Activated CD8-positive, alpha-beta memory T cell treated with anti-CD3 and anti-CD28 coated beads, Interleukin-2, amount 50 U/mL, for 1 hour (primary cell): Measurements from ENCODE around the gene CTIF.
A peak's percentile ranks its signal among the peaks of the same experiment; 100 is the strongest.

ENCODE experiments used
- DNase-seq: peaks from one replicate; pipeline ENCODE4 v3.0.0-alpha.2; 2020; ENCODE audit errors: extremely low read depth

Gene CTIF

DNA sequence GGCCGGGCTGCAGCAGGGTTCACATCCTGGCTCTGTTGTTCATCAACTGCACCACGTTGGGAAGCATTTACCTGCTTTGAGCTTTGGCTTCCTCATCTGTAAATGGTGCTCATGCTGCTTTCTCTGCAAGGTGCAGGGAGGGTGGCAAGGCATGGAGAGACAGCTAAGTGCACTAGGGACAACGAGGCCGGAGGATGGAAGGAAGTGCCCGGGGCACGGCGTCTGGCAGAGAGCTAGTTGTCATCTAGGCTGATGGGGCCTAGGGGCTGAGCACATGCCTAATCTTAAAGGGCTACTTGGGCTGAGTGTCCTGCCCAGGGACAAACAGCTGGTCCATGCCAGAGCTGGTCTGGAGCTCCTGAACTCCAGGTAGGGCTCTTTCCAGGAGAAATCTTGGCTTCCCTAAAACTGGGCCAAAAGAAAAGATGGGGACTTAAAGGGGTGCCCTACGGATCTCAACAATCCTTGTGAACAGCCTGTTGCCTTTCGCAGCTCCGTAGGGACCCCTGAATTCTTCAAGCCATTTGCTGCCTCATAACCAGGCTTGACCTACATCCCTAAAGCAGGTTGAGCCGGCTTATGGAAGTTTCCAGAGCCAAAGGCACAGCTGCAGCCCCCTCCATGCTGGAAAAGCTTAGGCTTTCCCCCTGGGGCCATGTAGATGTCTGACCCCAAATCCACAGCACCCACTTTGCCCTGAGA, 281.1 kb downstream of the CTIF start:
- DNase-seq = no peak

DNA sequence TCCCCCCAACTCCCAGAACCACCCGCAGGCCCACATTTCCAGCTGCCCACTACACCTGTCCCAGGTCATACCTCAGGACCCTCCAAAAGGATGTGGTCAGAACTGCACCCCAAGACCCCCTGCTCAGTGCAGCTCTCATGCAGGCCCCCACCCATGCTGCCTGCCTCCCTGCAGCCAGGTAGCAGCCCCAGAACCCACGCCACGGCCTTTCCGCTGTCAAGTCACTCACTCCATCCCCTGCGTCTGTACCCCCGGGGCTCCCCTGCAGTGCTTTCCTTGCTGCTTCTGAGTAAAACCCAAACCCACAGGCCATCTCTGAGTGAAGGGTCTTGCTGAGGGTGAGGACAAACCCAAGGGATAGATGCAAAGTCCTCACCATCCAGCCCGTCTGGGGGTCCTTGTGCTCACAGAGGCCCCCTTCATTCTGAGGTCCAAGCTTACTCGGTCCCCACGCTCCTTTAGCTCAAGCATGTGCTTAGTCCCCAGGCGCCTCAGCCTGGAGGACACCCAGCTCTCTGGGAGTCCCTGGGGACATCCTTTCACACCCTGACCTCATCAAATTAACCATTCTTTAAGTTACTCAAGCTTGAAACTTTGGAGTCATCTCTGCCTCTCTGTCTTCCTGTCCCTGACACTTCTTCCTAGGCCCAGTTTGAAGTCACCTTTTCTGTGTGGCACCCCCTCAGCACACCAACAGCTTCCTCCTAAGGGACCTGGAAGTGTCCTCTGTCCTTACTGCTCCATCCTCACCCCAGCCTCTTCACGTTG, 281.8 kb downstream of the CTIF start:
- no peak for DNase-seq

DNA sequence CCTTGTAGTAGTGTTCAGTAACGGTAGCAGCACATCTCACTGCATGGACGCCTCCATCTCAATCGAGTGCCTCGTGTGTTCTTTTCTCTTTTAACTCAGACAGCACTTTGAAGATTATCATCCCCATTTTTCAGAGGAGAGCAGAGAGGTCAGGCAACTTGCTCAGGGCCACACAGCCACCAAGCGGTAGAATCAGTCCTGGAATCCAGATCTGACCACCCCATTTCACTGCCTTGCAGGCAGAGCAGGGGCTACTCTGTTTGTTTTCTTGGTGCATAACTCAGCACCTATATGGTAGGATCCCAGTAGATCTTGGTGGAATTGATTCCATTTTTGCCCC, 282.4 kb downstream of the CTIF start:
- no peak for DNase-seq

DNA sequence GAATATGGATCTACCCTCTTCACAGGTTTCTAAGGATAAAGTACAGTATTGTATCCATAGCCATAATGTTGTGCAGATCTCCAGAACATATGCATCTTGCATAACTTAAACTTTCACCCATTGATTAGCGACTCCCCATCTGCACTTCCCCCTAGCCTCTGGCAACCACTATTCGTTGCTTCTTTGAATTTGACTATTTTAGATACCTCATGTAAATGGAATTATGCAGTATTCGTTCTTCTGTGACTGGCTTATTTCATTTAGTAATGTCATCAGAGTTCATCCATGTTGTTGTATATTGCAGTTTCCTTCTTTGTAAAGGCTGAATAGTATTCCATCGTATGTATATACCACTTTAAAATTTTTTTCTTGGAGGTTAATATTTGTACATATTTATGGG, 283.0 kb downstream of the CTIF start:
- no peak for DNase-seq

GRCh38 chr18:48824231-48824970, 285.6 kb downstream of the CTIF start:
- DNase-seq = no peak

- DNase-seq = no peak
Measured at GRCh38 chr18:48825101-48825745, 286.4 kb downstream of the CTIF start.

- no peak for DNase-seq
Measured at GRCh38 chr18:48826271-48826670, 287.4 kb downstream of the CTIF start.

DNA sequence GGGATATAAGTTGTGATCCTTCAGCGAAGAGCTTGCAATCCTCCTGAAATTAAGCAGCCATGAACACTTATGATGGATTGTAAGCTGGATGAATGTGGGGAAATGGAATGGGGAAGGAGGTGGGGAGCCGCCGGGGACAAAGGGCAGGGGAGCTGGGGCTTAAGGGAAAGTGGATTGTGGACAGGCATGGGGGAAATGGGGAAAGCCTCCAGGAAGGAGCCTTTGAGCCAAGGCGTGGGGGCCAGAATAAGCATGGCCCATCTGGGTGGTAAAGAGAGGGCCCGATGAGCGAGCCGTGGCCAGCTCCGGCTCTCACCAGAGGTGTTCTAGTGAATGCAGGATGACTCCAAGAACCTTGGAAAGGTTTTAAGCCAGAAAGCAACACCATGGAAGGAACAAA, 288.0 kb downstream of the CTIF start:
- no peak for DNase-seq

DNA sequence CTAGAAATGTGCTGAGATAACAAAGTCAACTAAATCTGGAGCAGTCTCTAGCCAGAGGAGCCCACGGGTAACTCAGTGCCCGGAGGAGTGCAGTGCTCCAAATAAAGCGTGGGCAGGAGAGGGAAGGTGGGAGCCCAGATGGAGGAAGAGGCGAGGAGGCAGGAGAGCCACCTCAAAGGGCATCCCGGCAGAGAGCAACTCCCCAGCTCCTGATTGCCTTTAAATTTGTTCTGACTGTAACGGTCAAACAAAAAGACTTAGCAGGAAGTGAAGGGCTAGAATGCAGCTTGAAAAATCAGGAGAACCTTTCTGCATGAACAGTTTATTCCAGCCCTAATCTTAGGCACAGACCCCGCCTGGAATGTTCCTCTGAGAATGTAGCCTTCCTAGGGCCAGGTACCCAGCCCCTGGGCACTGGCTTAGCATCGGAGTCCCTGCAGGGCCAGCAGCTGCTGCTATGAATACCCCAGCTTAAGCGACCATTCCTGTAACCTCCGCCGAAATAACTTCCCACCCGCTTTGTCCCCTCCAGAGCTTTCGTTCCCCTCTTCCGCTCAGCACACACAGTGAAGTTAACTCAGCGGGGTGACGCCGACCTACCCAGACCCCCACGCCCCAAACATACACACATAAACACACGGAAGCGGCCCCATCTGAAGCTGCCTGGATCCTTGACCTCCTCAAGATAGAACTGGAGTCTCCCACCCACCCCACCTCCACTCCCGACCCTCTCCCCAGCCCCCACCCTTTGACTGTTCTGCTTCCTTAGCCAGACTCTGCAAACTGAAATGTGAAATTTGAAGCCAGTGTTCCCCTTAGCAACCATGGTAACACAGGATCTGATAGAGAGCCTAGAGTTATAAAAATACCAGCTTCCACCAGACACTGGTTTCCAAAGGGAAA, 288.7 kb downstream of the CTIF start:
- DNase-seq = no peak

GRCh38 chr18:48828194-48828545, 289.3 kb downstream of the CTIF start:
- DNase-seq = no peak

DNA sequence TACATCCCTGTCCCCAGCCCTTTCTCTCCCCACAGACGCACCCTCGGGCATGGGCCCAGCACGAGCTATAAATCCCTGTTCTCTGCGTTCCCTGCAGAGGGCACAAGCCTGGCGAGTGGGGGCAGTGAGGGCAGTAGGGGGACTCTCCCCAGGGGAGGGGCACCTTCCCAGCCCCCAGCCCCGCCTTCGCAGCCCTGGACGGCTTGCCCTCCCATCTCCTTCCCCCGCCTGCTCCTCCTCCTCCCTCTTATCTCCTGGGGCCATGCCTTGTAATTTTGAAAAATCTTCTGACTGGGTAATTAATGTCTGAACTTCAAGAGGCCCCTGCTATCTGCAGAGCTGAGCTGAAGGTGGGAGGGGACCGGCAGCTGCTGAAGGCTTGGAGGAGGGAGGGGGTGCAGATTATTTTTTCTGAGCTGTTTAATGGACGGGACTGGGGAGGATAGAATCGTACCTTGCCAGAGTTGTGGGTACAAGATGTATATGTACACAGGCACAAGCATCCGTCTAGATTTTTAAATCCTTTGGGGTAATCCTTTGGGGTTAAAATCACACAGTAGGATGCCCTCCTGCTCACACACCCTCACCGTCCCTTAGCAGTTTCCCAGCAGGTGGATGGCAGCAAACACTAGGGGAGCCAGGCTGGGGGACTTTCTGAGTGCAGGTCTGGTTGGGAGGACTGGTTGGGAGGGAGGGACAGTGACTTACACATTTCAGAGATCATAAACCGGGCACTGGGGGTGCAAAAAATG, 290.0 kb downstream of the CTIF start:
- DNase-seq = no peak

GRCh38 chr18:48829443-48830149, 290.8 kb downstream of the CTIF start:
- no peak for DNase-seq

DNA sequence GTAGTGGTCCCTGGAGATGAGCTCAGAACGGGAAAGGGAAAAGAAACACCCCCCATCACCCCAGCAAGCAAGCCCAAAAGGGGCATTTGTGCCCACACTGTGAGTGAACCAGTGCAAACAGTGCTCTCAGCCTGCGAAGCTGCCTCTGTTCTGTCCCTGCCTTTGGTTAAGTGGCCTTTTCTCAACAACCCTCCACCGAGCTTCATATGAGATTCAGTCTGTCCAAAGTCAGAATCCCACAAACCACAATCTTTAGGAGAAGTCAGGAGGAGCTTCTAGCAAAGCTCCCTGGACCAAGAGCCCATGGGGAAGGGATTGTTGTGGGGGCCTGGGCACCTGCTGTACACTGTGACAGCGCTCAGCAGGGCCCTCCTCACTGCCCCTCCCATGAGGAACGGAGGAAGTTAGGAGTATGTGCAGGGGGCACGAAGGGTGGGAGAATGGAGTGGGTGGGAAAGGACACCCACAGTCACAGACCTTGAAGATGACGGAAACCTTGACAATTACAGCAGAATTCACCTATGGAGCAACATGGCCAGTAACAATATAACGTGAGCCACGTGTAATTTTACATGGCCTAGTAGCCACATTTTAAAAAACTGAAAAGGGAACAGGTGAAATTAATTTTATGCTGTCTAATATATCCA, 292.4 kb downstream of the CTIF start:
- DNase-seq = no peak

DNA sequence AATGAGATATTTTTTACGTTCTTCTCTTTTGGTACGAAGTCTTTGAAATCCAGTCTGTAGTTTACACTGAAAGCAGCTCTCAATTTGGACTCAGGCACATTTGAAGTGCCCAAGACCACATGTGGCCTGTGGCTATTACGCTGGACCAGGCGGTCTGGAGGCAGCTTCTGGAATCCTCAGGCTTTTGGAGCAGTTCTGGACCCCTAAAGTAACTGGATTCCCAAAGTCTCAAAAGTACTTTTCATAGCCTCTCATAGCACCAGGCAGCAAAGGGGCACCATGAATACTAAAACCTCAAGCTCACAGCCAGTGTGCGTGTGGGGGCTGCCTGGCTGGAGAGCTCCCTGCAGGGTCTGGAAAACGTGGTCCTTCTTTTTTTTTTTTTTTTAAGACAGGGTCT, 293.0 kb downstream of the CTIF start:
- DNase-seq = no peak

DNA sequence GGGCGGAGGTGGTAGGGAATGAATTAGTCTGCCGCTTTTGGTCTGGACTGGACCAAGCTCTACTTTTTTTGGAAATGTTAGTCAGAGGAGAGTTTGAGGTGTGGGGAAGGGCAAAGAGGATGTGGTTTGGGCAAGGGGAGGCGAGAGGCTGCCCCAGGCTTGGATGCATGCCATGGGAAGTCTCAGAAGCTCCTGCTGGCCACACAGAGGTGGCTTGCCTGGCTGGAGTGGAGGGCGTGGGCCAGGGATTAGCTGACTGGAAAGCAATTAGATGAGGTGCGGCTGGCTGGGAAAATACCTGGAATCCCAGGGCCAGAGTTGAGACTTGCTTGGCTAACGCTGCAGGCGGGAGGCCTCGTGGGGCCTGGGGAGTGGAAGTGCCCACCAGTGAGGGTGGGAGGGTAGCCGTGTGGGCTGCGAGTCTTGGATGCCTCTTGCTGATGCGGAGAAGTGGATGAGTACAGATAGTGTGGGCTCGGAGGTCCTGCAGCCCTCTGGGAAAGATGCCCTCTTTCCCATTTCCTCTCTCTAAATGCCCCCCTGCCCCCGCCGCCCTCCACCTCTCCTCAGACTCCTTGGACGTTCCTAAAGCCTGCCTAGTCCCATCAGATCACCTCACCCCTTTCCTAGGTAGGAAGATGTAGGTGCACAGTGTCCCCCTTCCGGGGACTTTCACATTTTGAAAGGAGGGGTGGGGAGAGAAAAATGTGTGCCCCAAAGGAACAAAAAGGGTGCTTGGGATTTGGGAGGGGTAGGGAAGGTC, 294.3 kb downstream of the CTIF start:
- DNase-seq = no peak

DNA sequence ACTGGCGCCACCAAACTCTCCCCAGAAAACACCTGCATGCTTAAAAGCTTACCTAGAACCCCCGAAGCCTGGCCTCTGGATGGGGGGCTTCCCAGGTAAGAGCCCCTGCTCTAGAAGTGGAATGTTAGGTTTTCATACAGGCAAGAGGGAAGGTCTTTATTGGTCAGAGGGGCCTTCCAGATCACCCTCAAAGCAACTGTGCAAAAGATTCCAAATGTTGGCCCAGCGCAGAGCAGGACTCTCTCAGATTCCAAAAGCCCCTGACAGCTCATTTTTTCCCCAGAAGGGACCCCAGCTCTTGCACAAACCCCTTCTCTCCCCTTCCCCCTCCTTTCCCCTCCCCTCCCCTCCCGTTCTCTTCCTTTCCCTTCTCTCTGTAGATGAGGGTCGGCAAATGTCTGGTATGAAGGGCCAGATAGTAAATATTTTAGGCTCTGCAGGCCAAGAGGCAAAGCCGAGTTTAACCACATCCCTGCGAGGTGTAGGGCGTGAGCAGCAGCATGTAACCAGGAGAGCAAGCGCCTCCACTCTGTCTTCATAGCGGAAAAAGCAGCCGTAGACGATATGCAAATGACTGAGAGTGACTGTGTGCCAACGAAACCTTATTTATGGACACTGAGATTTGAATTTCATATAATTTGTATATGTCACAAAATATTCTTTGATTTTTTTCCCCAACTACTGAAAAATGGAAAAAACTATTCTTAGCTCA, 295.0 kb downstream of the CTIF start:
- no peak for DNase-seq

DNA sequence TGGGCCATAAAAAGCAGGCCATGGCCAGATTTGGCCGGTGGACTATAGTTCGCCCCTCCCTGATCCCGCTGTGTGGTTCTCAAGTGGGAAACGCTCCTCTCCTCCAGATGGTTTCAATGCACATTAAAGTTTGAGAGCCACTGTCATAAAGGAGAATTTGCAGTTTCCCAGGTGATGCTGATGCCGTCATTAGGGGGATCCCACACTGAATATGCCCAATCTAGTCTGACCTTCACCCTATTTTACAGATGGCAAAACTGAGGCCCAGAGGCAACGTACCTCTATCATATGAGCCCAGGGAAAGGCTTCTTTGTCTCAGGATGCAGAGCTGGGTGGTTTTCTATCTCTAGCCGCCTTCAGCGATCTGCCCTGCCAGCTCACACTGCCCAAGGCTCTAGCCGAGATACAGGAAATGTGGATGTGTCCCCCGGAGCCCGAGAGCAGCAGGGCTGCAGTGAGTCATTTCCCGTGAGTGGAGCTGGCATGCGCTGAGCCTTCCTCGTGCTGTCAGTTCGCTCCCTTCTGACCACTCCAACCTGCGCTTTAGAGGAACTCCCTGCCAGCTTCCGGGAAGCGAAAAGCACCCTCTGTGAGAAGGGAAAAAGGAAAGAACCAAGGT, 295.7 kb downstream of the CTIF start:
- DNase-seq = peak; percentile 63

DNA sequence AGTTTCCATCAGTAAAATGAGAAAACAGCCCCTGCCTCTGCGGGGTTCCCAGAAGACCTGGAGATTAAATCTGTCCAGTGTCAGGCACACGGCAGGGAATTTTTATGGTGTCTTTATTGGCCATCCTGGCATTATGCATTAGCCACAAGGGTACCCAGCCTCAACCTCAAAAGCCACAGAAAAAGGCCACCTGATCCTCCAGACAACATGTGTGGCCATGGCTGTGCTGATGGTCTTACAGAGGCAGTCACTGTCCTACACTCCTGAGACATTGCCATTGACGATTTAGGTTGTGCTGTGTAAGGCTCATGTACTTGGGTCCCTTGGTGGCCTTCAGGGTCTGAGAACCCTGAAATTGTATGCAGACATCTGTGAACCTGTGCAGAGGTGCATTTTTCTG, 296.3 kb downstream of the CTIF start:
- DNase-seq = no peak
